Panc1 (cell line): ENCODE results near the gene GHDC.

Experiments used
- CTCF ChIP-seq: fragments of 450-650 bp; IDR thresholded peaks from 2 replicates; pipeline ENCODE4 v1.5.1; 2017; ENCODE audit warnings: mild to moderate bottlenecking
- POLR2AphosphoS5 ChIP-seq: IDR thresholded peaks from 2 replicates; pipeline ENCODE4 v1.6.1; 2012; ENCODE audit warnings: mild to moderate bottlenecking, low read depth, low read length, moderate library complexity
- REST ChIP-seq, 2 experiments: IDR thresholded peaks; 2 replicates each; pipeline ENCODE4 v1.6.1; 2011 to 2012; ENCODE audit warnings: low read depth in 2 of 2, control low read depth in 1 of 2, low read length in 1 of 2, mild to moderate bottlenecking in 1 of 2, moderate library complexity in 1 of 2; ENCODE audit not compliant: insufficient read depth in 1 of 2
- TCF7L2 ChIP-seq: IDR thresholded peaks from 2 replicates; pipeline ENCODE4 v1.6.1; 2011; ENCODE audit warnings: mild to moderate bottlenecking, low read depth, low read length, inconsistent platforms

- TF ChIP-seq CTCF = no peak
- TF ChIP-seq REST (IDR thresholded peaks at IDR 0.05; ENCODE audit: insufficient read depth in 1 of 2, low read depth in 2 of 2, low read length in 1 of 2) = no peak
- TF ChIP-seq TCF7L2 = no peak
- TF ChIP-seq POLR2AphosphoS5 = no peak
Measured at GRCh38 chr17:42179335-42179734, 15.0 kb downstream of the GHDC start.
